Cardiac muscle cell (in vitro differentiated cells and primary cell): ENCODE data around the gene CERT1. TPM values are rescaled to one million over a fixed set of nuclear protein-coding genes. Genes with fewer than 3 reads are reported as not detected.

Experiments
- DNase-seq, 2 donors: peaks; one replicate each; pipeline versions ENCODE4 v3.0.0 to v3.0.0-alpha.2; 2010 to 2017; ENCODE audit warnings: low read depth in 1 of 2, low spot score in 1 of 2
- H3K27ac ChIP-seq: fragments of 200-600 bp; sonication (generic); 2 replicates; pipeline ENCODE4 v1.5.1; 2016
- H3K27me3 ChIP-seq: fragments of 200-600 bp; sonication (generic); 2 replicates; pipeline ENCODE4 v1.6.0; 2016; ENCODE audit warnings: control low read depth
- H3K36me3 ChIP-seq: fragments of 200-600 bp; sonication (generic); 2 replicates; pipeline ENCODE4 v1.5.1; 2016; ENCODE audit warnings: control low read depth
- H3K4me1 ChIP-seq: fragments of 200-600 bp; sonication (generic); 2 replicates; pipeline ENCODE4 v1.8.1; 2017; ENCODE audit warnings: low read depth, mild to moderate bottlenecking, mixed run types
- H3K4me3 ChIP-seq: fragments of 200-600 bp; sonication (generic); 2 replicates; pipeline ENCODE4 v1.5.1; 2016; ENCODE audit warnings: mild to moderate bottlenecking
- H3K9me3 ChIP-seq: fragments of 200-600 bp; sonication (generic); 2 replicates; pipeline ENCODE4 v1.5.1; 2017; ENCODE audit warnings: low read depth, mild to moderate bottlenecking, control low read depth
- polyA plus RNA-seq: library from polyadenylated mRNA; unstranded; fragments of >200 nt; fragmentation: Nextera tagmentation; extraction: Ambion mirVana; gene quantifications from 2 replicates; pipeline ENCODE4 v1.2.1, GENCODE V29; 2016
- total RNA-seq: library from RNA; depleted of rRNA; stranded (reverse); fragments of >200 nt; gene quantifications from 2 replicates; pipeline ENCODE4 v1.2.3, GENCODE V29; 2016
- TF ChIP-seq, protein P1 (sequence below): IDR thresholded peaks from 2 replicates; pipeline ENCODE4 v1.5.1; 2012; ENCODE audit warnings: low read depth, mild to moderate bottlenecking, low read length

The CERT1 gene
- total and polyA plus RNA-seq, 2 experiments from 2014 or later = 12.8 to 17.5 TPM

DNA sequence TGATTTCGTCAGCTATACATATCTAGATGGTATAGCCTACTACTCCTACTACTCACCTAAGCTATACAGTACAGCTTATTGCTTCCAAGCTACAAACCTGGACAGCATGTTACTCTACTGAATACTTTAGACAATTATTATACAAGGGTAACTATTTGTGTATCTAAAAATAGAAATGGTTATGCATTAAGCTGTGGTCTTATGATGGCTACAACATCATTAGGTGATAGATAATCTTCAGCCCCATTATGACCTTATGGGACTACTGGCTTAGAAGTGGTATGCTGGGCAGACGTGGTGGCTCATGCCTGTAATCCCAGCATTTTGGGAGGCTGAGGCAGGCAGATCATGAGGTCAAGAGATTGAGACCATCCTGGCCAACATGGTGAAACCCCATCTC is 40.2 kb downstream of the CERT1 start:
- Histone ChIP-seq H3K4me3 (no peak overlapping the region), H3K36me3 (no peaks in the 10 kb centered on the region), H3K27ac (no peak overlapping the region), H3K4me1 (peaks cover 3% of the 10 kb centered on the region), H3K9me3 (no peaks in the 10 kb centered on the region), H3K27me3 (no peaks in the 10 kb centered on the region)
- TF ChIP-seq, protein P1, sequence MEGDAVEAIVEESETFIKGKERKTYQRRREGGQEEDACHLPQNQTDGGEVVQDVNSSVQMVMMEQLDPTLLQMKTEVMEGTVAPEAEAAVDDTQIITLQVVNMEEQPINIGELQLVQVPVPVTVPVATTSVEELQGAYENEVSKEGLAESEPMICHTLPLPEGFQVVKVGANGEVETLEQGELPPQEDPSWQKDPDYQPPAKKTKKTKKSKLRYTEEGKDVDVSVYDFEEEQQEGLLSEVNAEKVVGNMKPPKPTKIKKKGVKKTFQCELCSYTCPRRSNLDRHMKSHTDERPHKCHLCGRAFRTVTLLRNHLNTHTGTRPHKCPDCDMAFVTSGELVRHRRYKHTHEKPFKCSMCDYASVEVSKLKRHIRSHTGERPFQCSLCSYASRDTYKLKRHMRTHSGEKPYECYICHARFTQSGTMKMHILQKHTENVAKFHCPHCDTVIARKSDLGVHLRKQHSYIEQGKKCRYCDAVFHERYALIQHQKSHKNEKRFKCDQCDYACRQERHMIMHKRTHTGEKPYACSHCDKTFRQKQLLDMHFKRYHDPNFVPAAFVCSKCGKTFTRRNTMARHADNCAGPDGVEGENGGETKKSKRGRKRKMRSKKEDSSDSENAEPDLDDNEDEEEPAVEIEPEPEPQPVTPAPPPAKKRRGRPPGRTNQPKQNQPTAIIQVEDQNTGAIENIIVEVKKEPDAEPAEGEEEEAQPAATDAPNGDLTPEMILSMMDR = no peak
- DNase-seq = no peak

DNA sequence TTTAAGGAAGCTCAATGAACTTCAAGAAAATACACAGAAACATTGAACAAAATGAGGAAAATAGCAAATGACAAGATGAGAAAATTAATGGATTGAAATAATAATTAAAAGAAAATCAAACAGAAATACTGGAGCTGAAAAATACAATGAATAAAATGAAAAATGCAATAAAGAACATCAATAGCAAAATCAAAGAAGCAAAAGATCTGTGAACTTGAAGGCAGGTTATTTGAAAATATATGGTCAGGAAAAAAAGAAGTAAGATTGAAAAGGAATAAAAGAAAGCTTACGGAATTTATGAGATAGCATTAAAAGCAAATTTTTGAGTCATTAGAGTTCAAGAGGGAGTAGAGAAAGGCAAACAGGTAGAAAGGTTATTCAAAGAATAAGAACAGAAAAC is 42.4 kb downstream of the CERT1 start:
- no peaks in the 10 kb centered on the region for H3K36me3 ChIP-seq
- TF ChIP-seq, protein P1 = no peak
- H3K27me3 ChIP-seq = no peaks in the 10 kb centered on the region
- no peaks in the 10 kb centered on the region for H3K9me3 ChIP-seq
- H3K27ac ChIP-seq = no peak overlapping the region
- H3K4me1 ChIP-seq = peaks cover 12% of the 10 kb centered on the region
- no peak for DNase-seq
- H3K4me3 ChIP-seq = no peak overlapping the region

- TF ChIP-seq, protein P1 = no peak
- DNase-seq = no peak
- peaks cover 12% of the 10 kb centered on the region for H3K4me1 ChIP-seq
- H3K27ac ChIP-seq = no peak overlapping the region
- no peaks in the 10 kb centered on the region for H3K9me3 ChIP-seq
- no peaks in the 10 kb centered on the region for H3K36me3 ChIP-seq
- no peak overlapping the region for H3K4me3 ChIP-seq
- no peaks in the 10 kb centered on the region for H3K27me3 ChIP-seq
These were observed 42.8 kb downstream of the CERT1 start for GRCh38 chr5:75468593-75468992.

- H3K27me3 ChIP-seq = no peaks in the 10 kb centered on the region
- H3K4me3 ChIP-seq = no peak overlapping the region
- TF ChIP-seq, protein P1 = no peak
- peak in 1 of 2 donors; percentile 1 for DNase-seq
- H3K36me3 ChIP-seq = no peaks in the 10 kb centered on the region
- H3K27ac ChIP-seq = no peak overlapping the region
- H3K9me3 ChIP-seq = no peaks in the 10 kb centered on the region
- peaks cover 12% of the 10 kb centered on the region for H3K4me1 ChIP-seq
These were observed 45.3 kb downstream of the CERT1 start for GRCh38 chr5:75466006-75466716.

DNA sequence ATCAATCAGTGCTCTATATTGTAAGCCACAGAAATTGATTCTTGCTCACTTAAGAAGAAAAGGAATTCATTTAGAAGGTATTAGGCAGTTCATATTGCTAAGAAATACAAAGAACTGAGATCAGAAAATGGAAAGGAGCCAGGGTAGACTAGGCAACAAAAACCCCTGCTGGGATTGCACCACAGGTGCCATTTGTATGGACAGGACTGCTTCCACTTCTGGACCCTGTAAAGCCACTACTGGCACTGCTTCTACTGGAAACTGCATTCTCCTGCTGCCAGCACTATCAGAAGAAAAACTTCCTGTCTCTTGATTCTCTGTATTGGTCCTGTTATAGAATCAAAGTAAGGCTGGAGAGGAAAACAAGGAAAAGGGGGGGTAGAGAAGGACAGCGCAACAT is 45.9 kb downstream of the CERT1 start:
- TF ChIP-seq, protein P1 = no peak
- Histone ChIP-seq H3K9me3 (no peaks in the 10 kb centered on the region), H3K4me1 (peaks cover 12% of the 10 kb centered on the region), H3K36me3 (no peaks in the 10 kb centered on the region), H3K27ac (no peak overlapping the region), H3K4me3 (no peak overlapping the region), H3K27me3 (no peaks in the 10 kb centered on the region)
- DNase-seq = peak; percentile 9 to 82
